Heart left ventricle (tissue), 13 donors: ENCODE data around the gene DIS3.

ENCODE experiments used
- POLR2A ChIP-seq, 2 donors: fragments of 450-650 bp; IDR thresholded peaks; one replicate each; pipeline ENCODE4 v1.6.1; 2017; ENCODE audit warnings: antibody characterized with exemption in 2 of 2, mild to moderate bottlenecking in 2 of 2, moderate library complexity in 2 of 2
- TF ChIP-seq, protein P1 (sequence below), 12 donors: fragments of 200-600 bp; sonication (generic) in 4 of 12; IDR thresholded peaks; one replicate each; pipeline versions ENCODE4 v1.5.0 to v1.8.0; 2018 to 2022; ENCODE audit warnings: antibody characterized with exemption in 12 of 12, mild to moderate bottlenecking in 5 of 12
- donor health status: ischemic (EF 13 %, LVEDD 7.1; RV severe dilation, severe dysfunction).
- donor health status: DM: no; HTN: yes; CAD: no.
- donor health status: DM: no; HTN: no; CAD: no.
- donor health status: ischemic (EF 25% LVEDD 6.9; RV normal size, moderate dysfunction).
- donor health status: ischemic (EF 25% LVEDD 5.7; RV mildly dilated, moderate dysfunction).
- donor health status: ischemic (EF 35%, LVEDD 5.7; RV mildly dilated, moderate dysfunction).
- donor health status: nonischemic (EF 11% LVEDD 7.7; RV severe dilation, severe dysfunction).
- donor health status: DM: yes; HTN: yes; CAD: no.
- donor health status: PGD.
- donor health status: ischemic (EF 29% LVEDD 5.4; RV normal size, mild dysfunction).
- donor health status: nonischemic (EF 23%, LVEDD 6.1; RV moderate dilation, normal function).

DNA sequence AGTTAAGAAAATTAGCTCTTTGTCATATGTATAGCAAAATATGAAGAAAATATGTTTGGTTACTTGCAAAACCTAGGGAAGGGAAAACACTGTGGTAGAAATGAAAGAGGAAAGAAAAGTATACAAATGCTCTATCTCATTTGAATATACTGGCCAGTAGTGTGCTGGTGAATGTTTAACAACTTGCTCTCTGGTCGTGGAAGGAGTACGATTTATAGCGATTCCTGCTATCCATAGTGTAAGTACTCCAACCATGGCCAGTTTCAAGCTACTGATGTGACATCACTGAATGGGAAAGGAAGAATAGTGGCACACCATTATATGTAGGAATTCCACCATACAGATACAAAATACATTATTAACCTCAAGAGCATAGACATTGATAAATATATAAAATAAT is 44.7 kb downstream of the DIS3 start:
- TF ChIP-seq, protein P1, sequence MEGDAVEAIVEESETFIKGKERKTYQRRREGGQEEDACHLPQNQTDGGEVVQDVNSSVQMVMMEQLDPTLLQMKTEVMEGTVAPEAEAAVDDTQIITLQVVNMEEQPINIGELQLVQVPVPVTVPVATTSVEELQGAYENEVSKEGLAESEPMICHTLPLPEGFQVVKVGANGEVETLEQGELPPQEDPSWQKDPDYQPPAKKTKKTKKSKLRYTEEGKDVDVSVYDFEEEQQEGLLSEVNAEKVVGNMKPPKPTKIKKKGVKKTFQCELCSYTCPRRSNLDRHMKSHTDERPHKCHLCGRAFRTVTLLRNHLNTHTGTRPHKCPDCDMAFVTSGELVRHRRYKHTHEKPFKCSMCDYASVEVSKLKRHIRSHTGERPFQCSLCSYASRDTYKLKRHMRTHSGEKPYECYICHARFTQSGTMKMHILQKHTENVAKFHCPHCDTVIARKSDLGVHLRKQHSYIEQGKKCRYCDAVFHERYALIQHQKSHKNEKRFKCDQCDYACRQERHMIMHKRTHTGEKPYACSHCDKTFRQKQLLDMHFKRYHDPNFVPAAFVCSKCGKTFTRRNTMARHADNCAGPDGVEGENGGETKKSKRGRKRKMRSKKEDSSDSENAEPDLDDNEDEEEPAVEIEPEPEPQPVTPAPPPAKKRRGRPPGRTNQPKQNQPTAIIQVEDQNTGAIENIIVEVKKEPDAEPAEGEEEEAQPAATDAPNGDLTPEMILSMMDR (IDR thresholded peaks at IDR 0.05) = no peak
- no peak for TF ChIP-seq POLR2A (IDR thresholded peaks at IDR 0.05)
